TTC549 (cell line): Measurements from ENCODE around the gene SRI.
A peak's percentile ranks its signal among the peaks of the same experiment; 100 is the strongest.
"Not testable (repeated sequence)": the region's sequence is repeated elsewhere in the genome, so short reads cannot be mapped to it uniquely, and the experiment has no call there.

Experiments used
- FAIRE-seq: peaks from 2 replicates; lab custom pipeline; 2012; peaks lifted over from hg19 to GRCh38; lab: Jason Lieb, UNC

The SRI gene

GRCh38 chr7:88176190-88176589, 43.6 kb downstream of the SRI start:
- no peak for FAIRE-seq

GRCh38 chr7:88172842-88173241, 47.0 kb downstream of the SRI start:
- no peak for FAIRE-seq

GRCh38 chr7:88169717-88170320, 50.0 kb downstream of the SRI start:
- FAIRE-seq: peak; percentile 87

GRCh38 chr7:88167721-88168120, 52.1 kb downstream of the SRI start:
- no peak for FAIRE-seq

- FAIRE-seq: no peak
Observed at GRCh38 chr7:88167223-88167622, 52.6 kb downstream of the SRI start.

DNA sequence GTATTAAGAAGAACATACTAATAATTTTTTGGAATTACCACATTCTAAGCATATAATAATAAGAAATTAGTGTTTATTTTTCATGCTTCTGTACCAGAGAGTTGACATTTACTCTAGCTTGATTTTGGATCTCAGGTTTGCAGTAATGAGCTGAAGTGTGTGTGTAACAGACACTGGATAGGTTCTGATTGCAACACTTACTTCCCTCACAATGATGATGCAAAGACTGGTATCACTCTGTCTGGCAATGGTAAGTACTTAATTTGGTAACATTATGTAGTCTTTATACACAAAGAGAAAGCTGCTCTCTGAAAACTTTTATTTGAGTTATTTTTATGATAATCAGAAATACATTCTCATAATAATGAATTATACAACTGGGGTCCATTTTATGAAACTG, 54.1 kb downstream of the SRI start:
- no peak for FAIRE-seq

GRCh38 chr7:88159741-88160140, 60.1 kb downstream of the SRI start:
- FAIRE-seq: not testable (repeated sequence)

- FAIRE-seq: no peak
Observed at GRCh38 chr7:88156356-88156755, 63.5 kb downstream of the SRI start.

- no peak for FAIRE-seq
Observed at GRCh38 chr7:88155756-88156155, 64.1 kb downstream of the SRI start.
